Astrocyte of the cerebellum (primary cell): ENCODE results near the gene CCNH.

Experiments used
- DNase-seq: peaks from one replicate; pipeline ENCODE4 v3.0.0-alpha.2; 2011; ENCODE audit warnings: low read depth
- H3K4me3 ChIP-seq: 2 replicates; pipeline ENCODE4 v1.5.1; 2011; ENCODE audit warnings: mild to moderate bottlenecking, low read depth, low read length, moderate library complexity
- in situ Hi-C: cut with HindIII; loops from 2 replicates; pipeline ENCODE4 v1.10.0; 2017; ENCODE audit warnings: low sequenced_read_pairs
- TF ChIP-seq, protein P1 (sequence below): IDR thresholded peaks from 2 replicates; pipeline ENCODE4 v1.5.1; 2012; ENCODE audit warnings: low read length, low read depth, moderate library complexity, mild to moderate bottlenecking; ENCODE audit errors: missing control alignments

CCNH gene

DNA sequence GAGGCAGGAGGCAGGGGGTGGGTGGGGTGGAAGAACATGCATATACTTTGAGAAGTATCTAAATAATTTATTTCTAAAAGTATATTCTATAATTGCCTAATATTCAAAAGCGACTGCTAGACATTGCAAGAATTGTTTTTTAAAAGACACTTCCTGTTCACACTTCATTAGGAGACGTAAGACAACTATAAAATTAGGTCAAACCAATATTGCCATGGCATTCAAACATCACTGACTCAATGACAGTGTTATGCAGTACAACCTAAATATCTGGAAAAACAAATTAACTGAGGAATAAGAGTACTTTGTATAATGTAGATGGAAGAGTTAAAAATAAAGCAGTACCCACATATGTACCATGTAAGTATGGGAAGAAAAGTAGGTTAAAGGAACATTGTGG is 4.5 kb downstream of the CCNH start:
- no peak overlapping the region for H3K4me3 ChIP-seq
- TF ChIP-seq, protein P1, sequence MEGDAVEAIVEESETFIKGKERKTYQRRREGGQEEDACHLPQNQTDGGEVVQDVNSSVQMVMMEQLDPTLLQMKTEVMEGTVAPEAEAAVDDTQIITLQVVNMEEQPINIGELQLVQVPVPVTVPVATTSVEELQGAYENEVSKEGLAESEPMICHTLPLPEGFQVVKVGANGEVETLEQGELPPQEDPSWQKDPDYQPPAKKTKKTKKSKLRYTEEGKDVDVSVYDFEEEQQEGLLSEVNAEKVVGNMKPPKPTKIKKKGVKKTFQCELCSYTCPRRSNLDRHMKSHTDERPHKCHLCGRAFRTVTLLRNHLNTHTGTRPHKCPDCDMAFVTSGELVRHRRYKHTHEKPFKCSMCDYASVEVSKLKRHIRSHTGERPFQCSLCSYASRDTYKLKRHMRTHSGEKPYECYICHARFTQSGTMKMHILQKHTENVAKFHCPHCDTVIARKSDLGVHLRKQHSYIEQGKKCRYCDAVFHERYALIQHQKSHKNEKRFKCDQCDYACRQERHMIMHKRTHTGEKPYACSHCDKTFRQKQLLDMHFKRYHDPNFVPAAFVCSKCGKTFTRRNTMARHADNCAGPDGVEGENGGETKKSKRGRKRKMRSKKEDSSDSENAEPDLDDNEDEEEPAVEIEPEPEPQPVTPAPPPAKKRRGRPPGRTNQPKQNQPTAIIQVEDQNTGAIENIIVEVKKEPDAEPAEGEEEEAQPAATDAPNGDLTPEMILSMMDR, result no peak
- no peak for DNase-seq
- in situ Hi-C loops, result loop anchor here (25.0 kb wide), 1 partner anchor 1279 kb away; no protein-coding TSS in a partner anchor

DNA sequence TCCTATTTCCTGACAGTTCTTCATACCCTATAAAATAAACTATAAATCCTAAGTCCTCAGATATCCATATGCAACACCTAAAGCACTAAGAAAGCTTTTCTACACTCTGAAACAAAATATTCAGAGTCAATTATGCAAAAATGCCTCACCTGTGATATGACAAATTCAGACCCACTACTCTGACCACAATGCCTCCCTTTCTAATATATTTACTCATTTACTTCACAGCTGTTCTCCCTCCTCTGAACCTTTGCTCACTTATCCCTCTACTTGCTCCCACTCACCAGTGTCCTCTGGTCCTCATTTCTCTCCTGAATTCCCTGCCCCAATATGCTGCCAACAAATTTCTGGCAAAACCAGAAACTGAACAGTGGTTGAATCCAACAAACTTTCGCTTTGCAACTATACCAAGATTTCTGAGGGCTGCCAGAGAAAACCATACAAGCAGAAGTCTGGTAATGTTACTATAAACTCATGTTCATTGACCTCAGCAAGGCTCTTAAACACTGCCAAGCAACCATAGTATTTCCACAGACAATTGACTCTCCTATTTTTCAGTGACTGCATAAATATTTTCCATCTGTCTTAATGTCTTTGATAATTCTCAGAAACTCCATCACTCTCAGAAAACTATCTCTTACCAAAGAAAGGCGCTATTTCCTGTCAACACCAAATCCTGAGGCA is 7.1 kb downstream of the CCNH start:
- TF ChIP-seq, protein P1, result no peak
- DNase-seq, result no peak
- in situ Hi-C loops, result loop anchor here (25.0 kb wide), 1 partner anchor 1282 kb away; no protein-coding TSS in a partner anchor
- H3K4me3 ChIP-seq, result no peak overlapping the region

DNA sequence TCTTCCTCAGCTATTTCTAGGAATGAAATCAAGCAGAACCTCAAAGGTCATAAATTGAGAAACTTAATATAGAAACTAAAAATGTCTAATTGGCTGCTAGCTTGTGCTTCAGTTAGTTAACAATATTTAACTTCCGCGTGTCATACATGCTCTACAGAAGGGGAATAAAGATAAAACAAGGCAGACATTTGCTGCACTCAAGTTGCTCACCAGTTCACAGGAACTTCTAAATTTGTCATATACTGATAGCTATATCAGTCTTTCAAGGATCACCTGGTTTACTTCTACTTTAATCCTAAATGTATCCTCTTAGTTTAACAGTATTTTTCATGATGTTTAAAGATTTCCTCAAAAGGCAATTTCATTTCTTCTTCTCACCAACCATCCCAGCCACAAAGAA is 8.4 kb downstream of the CCNH start:
- TF ChIP-seq, protein P1, result no peak
- no peak overlapping the region for H3K4me3 ChIP-seq
- DNase-seq, result no peak
- in situ Hi-C loops, result loop anchor here (25.0 kb wide), 1 partner anchor 1283 kb away; no protein-coding TSS in a partner anchor

DNA sequence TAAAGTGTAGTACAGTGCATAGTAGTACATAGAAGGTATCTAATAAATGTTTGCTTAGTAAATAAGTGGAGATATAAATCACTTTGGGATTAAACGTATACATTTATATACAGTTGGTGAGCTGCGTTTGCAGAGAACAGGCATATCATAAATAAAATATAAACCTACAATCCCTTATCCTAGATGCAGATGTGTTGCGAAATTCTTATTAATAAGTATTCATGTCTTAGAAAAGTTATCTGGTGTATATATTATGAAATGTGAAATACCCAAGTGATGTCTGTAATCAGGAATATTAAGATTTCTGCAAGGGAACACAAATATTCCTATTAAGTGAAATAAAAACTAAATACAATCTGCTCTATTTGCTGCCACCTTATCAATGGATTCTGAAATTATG is 8.8 kb downstream of the CCNH start:
- no peak overlapping the region for H3K4me3 ChIP-seq
- in situ Hi-C loops, result loop anchor here (25.0 kb wide), 1 partner anchor 1283 kb away; no protein-coding TSS in a partner anchor
- no peak for DNase-seq
- TF ChIP-seq, protein P1, result no peak

DNA sequence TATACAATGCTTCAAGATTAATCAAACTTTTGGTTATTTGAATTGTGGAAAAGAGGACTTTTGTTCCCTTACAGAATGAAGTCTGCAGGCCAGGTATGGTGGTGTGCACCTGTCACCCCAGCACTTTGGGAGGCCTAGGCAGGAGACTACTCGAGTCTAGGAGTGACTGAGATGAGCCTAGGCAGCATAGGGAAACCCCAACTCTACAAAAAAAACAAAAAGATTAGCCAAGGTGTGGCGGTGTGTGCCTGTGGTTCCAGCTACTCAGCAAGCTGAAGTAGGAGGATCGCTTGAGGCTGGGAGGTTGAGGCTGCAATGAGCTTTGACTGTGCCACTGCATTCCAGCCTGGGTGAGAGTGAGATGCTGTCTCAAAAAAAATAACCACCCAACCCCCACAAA is 9.3 kb downstream of the CCNH start:
- TF ChIP-seq, protein P1, result no peak
- no peak overlapping the region for H3K4me3 ChIP-seq
- in situ Hi-C loops, result loop anchor here (25.0 kb wide), 1 partner anchor 1284 kb away; no protein-coding TSS in a partner anchor
- DNase-seq, result no peak

DNA sequence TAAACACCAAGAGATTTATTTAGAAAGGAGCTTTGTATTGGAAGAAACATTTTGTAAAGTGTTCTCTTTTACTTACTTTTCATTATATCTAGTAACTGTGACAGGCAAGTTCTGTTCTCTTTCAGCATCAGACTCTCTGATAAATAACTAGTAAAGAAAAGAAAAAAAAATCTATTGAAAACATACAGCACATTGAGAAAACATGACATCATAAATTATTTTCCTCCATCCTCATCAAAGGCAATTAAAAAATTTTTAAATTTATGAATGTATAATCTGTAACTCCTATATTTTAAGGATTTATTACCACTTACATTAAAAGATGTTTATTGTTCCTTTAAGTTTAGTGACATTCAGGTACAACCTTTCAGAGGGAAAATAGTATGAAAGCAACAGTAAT is 11.1 kb downstream of the CCNH start:
- TF ChIP-seq, protein P1, result no peak
- DNase-seq, result no peak
- in situ Hi-C loops, result loop anchor here (25.0 kb wide), 1 partner anchor 1286 kb away; no protein-coding TSS in a partner anchor

More for the DNA sequence above, 11.1 kb downstream of the CCNH start:
- no peak overlapping the region for H3K4me3 ChIP-seq
